ENCODE results near the gene ALK.

DNA sequence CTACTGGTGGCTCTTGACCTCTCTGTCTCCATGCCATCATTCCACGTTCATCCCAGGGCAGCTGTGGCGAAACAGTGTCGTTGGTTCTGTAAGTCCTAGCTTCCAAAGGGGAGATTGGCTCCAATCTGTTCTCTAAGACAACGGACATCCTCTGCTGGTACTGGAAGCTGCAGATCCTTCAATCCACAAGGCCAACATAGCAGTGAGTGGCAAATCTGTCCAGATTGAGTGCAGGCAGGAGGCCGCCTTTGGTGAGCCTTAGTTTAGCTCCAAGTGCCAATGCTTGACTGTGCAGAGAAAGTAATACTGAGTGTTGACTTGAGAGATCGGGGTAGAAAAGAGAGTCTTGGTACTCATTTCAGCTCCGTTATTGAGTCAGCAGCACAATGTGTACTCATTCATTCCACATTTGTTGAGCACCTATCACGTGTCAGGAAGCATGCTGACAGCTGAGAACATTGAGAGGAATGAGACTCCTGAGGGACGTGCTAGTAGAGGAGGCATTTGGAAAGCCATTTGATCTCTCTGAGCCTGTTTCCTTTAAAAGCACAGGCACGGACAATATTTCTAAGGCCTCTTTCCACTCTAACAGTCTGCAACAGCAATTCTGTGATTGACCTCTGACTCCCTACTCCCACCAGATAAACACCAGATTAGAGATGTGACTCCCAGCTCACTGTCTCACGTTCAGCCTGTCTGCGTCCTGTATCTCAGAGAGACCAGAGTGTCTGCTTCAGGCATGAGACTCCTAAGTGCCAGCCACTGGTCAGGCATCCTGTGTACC lies 500.2 kb downstream of the ALK start:
- TF ChIP-seq, protein P1, sequence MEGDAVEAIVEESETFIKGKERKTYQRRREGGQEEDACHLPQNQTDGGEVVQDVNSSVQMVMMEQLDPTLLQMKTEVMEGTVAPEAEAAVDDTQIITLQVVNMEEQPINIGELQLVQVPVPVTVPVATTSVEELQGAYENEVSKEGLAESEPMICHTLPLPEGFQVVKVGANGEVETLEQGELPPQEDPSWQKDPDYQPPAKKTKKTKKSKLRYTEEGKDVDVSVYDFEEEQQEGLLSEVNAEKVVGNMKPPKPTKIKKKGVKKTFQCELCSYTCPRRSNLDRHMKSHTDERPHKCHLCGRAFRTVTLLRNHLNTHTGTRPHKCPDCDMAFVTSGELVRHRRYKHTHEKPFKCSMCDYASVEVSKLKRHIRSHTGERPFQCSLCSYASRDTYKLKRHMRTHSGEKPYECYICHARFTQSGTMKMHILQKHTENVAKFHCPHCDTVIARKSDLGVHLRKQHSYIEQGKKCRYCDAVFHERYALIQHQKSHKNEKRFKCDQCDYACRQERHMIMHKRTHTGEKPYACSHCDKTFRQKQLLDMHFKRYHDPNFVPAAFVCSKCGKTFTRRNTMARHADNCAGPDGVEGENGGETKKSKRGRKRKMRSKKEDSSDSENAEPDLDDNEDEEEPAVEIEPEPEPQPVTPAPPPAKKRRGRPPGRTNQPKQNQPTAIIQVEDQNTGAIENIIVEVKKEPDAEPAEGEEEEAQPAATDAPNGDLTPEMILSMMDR (IDR thresholded peaks at IDR 0.05; ENCODE audit: low read depth, low read length) = no peak
- no peak for TF ChIP-seq EZH2phosphoT487 (IDR thresholded peaks at IDR 0.05; ENCODE audit: low read depth)
